Dermis lymphatic vessel endothelial cell (primary cell): ENCODE results near the gene MYMK. TPM values are rescaled to one million over a fixed set of nuclear protein-coding genes. Genes with fewer than 3 reads are reported as not detected.

ENCODE experiments used
- total RNA-seq: library from RNA; depleted of rRNA; stranded (reverse); fragments of >200 nt; gene quantifications from 2 replicates; pipeline ENCODE4 v1.2.1, GENCODE V29; 2014

MYMK gene, protein sequence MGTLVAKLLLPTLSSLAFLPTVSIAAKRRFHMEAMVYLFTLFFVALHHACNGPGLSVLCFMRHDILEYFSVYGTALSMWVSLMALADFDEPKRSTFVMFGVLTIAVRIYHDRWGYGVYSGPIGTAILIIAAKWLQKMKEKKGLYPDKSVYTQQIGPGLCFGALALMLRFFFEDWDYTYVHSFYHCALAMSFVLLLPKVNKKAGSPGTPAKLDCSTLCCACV
- not detected in 2 replicates for total RNA-seq

DNA sequence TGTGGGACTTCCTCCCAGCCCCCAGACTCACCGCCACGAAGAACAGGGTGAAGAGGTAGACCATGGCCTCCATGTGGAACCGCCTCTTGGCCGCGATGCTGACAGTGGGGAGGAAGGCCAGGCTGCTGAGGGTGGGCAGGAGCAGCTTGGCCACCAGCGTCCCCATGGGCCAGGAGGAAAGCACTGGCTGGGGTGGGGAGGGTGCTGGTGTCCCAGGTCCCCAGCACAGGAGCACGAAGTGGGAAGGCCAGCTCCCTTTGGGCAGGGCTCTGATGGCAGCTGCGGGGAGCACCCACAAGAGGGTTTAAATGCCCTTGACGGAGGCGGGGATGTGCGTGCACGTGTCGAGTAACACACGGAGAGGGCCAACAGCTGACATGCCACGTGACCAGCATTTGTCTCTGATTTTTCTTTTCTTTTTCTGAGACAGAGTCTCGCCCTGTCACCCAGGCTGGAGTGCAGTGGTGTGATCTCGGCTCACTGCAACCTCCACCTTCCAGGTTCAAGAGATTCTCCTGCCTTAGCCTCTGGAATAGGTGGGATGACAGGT is at the start of gene MYMK:
Gene MYMK (minus strand): TSS at position 281 of the 550 bp plus-strand sequence. CDS start 115 bp downstream, at position 166.

DNA sequence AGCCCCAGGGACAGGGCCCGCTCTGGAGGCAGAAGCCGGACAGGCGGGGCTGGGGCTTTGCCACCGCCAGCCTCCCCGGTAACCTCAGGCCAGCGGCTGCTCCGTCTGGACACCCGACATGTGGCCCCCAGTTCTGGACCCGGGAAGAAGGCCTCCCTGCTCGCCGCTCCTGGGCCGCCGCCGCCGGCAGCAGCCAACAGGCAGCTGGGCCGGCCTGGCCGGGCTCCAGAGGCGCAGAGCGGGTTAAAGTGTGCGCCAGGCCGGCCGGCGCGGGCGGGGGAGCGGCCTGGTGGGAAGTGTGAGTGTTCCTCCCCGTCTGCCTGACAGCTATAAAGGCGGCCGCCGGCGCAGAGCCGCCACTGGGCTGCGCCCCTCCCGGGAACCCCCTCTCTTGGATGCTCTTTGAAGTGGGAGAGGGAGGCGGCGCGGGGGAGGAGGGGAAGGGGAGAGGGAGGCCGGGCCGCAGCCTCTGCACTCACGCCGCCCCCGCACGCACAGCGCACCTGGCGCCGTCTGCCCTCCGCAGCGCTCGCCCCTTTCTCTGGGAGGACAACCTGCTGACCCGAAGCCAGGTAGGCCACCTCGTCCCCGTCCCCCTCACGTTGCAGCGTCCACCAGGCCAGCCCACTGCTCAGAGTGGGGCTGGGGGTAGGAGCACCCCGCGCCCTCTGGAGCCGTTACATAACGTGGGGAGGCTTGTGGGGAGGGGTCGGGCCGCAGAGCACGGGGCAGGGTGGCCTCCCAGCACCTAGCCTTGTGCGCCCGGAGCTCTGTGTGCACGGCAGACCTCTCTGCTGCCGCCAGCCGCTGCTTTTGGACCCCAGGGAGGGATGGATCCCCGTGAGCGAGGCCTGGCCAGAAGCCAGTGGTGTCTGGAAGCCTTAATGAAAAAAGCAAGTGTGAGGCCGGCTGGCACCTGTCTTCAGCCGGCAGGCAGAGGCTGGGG is 9.9 kb upstream of the MYMK start, which contains the start of gene ADAMTSL2:
Gene ADAMTSL2 (plus strand): TSS at position 359 of the 946 bp plus-strand sequence. CDS start 2,009 bp downstream, outside the sequence.

DNA sequence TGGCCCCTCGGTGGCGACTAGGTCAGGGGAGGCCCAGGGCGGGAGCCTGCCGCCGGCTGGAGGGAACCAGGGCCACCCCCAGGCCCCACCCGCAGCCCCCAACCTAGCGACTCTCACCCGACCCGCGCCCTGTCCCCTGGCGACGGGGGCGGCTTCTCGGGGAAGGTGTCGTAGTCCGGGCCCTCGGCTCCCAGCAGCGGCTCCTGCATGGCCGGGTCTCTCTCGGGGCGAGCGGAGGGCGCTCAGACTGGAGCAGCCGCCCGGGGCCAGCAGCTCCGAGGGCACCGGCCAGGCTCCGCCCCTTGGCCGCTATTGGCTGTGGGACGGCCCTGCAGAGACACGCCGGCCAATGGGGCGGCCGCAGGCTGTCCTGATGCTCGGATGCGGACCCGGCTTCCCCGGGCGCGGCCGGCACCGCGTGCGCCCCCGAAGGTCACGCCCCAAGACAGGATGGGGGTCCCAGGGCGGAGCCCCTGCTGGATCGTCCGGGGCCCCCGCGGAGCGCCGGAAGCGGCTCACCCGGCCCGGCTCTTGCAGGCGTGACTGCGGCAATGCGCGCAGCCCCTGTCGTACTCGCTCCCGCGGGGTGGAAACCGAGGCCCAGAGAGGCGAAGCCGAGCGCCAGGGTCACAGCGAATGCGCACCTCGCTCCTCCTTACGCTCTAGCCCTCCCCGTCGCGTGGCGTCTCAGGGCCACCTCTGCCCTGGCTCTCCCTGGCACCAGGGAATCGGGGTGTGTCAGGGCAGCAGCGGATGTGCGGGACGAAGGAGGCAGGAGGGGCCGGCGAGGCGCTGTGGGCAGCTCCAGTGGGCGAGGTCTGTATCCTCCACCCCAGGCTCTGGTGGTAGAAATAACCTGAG is 45.7 kb downstream of the MYMK start, which contains the start of gene SLC2A6:
Gene SLC2A6 (minus strand): TSS at position 249 of the 861 bp plus-strand sequence. CDS start 40 bp downstream, at position 209.

Other genes with a start within 250 kb of the MYMK start
- 0.43 TPM in 2 replicates for gene ABO, start 249.8 kb downstream of the MYMK start, total RNA-seq
- 8.0 and 10.5 TPM in 2 replicates for gene SURF6, start 188.8 kb downstream of the MYMK start, total RNA-seq
- 12.1 and 12.5 TPM in 2 replicates for gene MED22, start 176.8 kb downstream of the MYMK start, total RNA-seq
- 2,195 and 2,415 TPM in 2 replicates for gene RPL7A, start 176.7 kb downstream of the MYMK start, total RNA-seq
- gene SURF1, start 168.5 kb downstream of the MYMK start, total RNA-seq: 21.3 and 31.9 TPM in 2 replicates
- gene SURF2, start 168.4 kb downstream of the MYMK start, total RNA-seq: 10.1 and 12.5 TPM in 2 replicates
- 283 and 354 TPM in 2 replicates for gene SURF4, start 148.9 kb downstream of the MYMK start, total RNA-seq
- gene STKLD1, start 148.6 kb downstream of the MYMK start, total RNA-seq: 0.69 and 0.98 TPM in 2 replicates
- gene REXO4, start 106.9 kb downstream of the MYMK start, total RNA-seq: 13.1 and 19.5 TPM in 2 replicates
- gene ADAMTS13, start 102.6 kb downstream of the MYMK start, total RNA-seq: 0.52 and 0.65 TPM in 2 replicates
- gene CACFD1, start 65.0 kb downstream of the MYMK start, total RNA-seq: 10.7 and 11.0 TPM in 2 replicates
- gene SLC2A6, start 45.9 kb downstream of the MYMK start, total RNA-seq: 8.2 and 13.2 TPM in 2 replicates
- gene ADAMTSL2, start 9.7 kb upstream of the MYMK start, total RNA-seq: 0.09 and 0.11 TPM in 2 replicates
- not detected in 2 replicates for gene FAM163B, start 84.4 kb upstream of the MYMK start, total RNA-seq
- not detected in 2 replicates for gene DBH, start 111.4 kb upstream of the MYMK start, total RNA-seq
- under 0.01 and 0.11 TPM in 2 replicates for gene SARDH, start 213.4 kb upstream of the MYMK start, total RNA-seq